Measurements from ENCODE around the gene CAST.

GRCh38 chr5:96664669-96665068 lies 2.5 kb downstream of the CAST start:
- TF ChIP-seq CTCF (IDR thresholded peaks at IDR 0.05) = no peak
- no peak for TF ChIP-seq POLR2A (IDR thresholded peaks at IDR 0.05)
